GM06990 (cell line): ENCODE results near the gene RXRA.

Experiments used
- DNase-seq: peaks from one replicate; pipeline ENCODE4 v3.0.0-alpha.2; 2011; ENCODE audit not compliant: insufficient read length; ENCODE audit errors: extremely low read depth
- H3K27me3 ChIP-seq: replicated peaks from 2 replicates; pipeline ENCODE4 v1.6.0; 2011; ENCODE audit warnings: low read length; ENCODE audit not compliant: control insufficient read depth, insufficient read depth
- H3K36me3 ChIP-seq: 2 replicates; pipeline ENCODE4 v1.5.1; 2011; ENCODE audit warnings: low read length; ENCODE audit not compliant: control insufficient read depth, insufficient read depth
- H3K4me3 ChIP-seq: replicated peaks from 2 replicates; pipeline ENCODE4 v1.5.1; 2011; ENCODE audit warnings: low read depth, mild to moderate bottlenecking, control low read depth, low read length
- TF ChIP-seq, protein P1 (sequence below): IDR thresholded peaks from 2 replicates; pipeline ENCODE4 v1.5.1; 2011; ENCODE audit warnings: low read length, control low read depth, mild to moderate bottlenecking, inconsistent platforms; ENCODE audit not compliant: insufficient read depth, poor library complexity, severe bottlenecking

Gene RXRA

GRCh38 chr9:134481762-134482161, 155.5 kb downstream of the RXRA start:
- TF ChIP-seq, protein P1, sequence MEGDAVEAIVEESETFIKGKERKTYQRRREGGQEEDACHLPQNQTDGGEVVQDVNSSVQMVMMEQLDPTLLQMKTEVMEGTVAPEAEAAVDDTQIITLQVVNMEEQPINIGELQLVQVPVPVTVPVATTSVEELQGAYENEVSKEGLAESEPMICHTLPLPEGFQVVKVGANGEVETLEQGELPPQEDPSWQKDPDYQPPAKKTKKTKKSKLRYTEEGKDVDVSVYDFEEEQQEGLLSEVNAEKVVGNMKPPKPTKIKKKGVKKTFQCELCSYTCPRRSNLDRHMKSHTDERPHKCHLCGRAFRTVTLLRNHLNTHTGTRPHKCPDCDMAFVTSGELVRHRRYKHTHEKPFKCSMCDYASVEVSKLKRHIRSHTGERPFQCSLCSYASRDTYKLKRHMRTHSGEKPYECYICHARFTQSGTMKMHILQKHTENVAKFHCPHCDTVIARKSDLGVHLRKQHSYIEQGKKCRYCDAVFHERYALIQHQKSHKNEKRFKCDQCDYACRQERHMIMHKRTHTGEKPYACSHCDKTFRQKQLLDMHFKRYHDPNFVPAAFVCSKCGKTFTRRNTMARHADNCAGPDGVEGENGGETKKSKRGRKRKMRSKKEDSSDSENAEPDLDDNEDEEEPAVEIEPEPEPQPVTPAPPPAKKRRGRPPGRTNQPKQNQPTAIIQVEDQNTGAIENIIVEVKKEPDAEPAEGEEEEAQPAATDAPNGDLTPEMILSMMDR = no peak
- H3K27me3 ChIP-seq = no peaks in the 10 kb centered on the region
- no peak for DNase-seq

GRCh38 chr9:134482226-134482625, 156.0 kb downstream of the RXRA start:
- Histone ChIP-seq H3K36me3 (no peaks in the 10 kb centered on the region), H3K4me3 (no peak overlapping the region), H3K27me3 (no peaks in the 10 kb centered on the region)
- TF ChIP-seq, protein P1 = no peak
- DNase-seq = no peak

More at GRCh38 chr9:134481762-134482161, 155.5 kb downstream of the RXRA start:
- Histone ChIP-seq H3K4me3 (no peak overlapping the region), H3K36me3 (no peaks in the 10 kb centered on the region)

DNA sequence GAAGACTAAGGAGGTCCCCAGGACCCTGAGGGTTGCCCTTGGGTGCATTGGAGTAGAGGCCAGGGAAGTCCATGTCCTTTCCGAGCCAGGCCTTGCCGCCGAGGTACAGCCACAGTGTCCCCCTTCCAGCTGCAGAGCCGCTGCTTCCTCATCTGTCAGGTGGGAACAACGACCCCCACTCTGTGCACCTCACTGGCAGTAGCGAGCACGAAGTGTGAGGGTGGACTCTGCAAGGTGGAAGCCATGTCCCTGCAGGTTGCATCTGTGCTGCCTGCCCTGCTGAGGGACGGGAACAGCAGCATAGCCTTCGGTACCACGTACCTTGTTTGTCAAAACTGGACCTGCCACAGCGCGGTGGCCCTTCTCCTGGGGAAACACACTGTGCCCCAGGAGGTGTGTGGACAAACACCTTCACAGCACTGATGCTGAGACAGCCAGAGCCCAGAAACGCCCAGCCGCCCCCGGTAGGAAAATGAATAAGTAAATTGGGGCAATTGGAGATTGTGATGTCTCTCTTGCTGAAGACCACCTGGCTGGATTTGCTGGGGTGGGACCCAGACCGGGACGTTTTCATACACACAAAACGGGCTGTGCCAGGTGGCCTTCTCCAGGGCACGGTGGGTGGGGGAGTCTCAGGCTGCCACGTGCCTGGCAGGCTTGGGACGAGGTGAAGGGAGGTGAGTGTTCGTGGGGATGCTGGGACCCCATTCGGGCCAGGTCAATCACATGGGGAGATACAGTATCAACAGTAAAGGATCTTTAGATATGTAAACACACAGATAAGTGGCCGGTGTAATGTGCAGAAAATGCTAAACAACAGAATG, 157.3 kb downstream of the RXRA start:
- Histone ChIP-seq H3K27me3 (no peaks in the 10 kb centered on the region; the same call in 1 of the 2 replicates), H3K36me3 (no peaks in the 10 kb centered on the region)
- TF ChIP-seq, protein P1 = no peak

GRCh38 chr9:134484479-134484878, 158.2 kb downstream of the RXRA start:
- TF ChIP-seq, protein P1 = no peak
- Histone ChIP-seq H3K4me3 (no peak overlapping the region), H3K27me3 (no peaks in the 10 kb centered on the region; the same call in 1 of the 2 replicates), H3K36me3 (no peaks in the 10 kb centered on the region)
- DNase-seq = no peak

More for the DNA sequence above, 157.3 kb downstream of the RXRA start:
- H3K4me3 ChIP-seq = no peak overlapping the region
- no peak for DNase-seq

DNA sequence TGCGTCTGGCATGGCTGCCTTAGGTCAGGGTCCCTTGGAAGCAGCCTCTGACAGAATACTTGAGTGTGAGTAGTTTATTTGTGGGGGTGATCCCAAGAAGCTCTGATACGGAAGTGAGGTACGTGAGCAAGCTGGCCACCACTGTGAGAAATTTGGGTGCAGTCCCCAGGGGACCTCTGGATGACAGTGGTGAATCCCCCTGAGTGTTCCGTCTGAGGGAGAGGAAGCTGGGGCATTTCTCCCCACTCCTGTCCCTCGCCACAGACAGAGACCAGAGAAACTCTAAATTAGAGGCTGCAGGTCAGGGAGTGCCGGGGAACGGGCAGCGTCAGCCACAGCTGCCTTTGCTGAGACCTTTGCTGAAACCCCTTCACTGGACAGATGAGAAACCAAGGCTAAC, 159.4 kb downstream of the RXRA start:
- TF ChIP-seq, protein P1 = no peak
- no peaks in the 10 kb centered on the region; the same call in 1 of the 2 replicates for H3K27me3 ChIP-seq

More for the DNA sequence above, 159.4 kb downstream of the RXRA start:
- H3K36me3 ChIP-seq = no peaks in the 10 kb centered on the region
- DNase-seq = no peak
- no peak overlapping the region for H3K4me3 ChIP-seq
